Peyer's patch (tissue), 4 donors: ENCODE results near the gene NALCN.

Source experiments
- CTCF ChIP-seq, 6 experiments: fragments of 450-650 bp in 4 of 6; fragments of 200-600 bp in 2 of 6; sonication (generic) in 1 of 6; IDR thresholded peaks; one replicate each; pipeline ENCODE4 v1.5.1; 2017 to 2019; ENCODE audit warnings: antibody characterized with exemption in 6 of 6, mild to moderate bottlenecking in 3 of 6, moderate library complexity in 1 of 6
- POLR2A ChIP-seq, 2 donors: fragments of 450-650 bp; IDR thresholded peaks; one replicate each; pipeline ENCODE4 v1.5.1; 2017; ENCODE audit warnings: antibody characterized with exemption in 2 of 2, mild to moderate bottlenecking in 2 of 2, moderate library complexity in 2 of 2

- TF ChIP-seq CTCF (IDR thresholded peaks at IDR 0.05) (no peak), POLR2A (IDR thresholded peaks at IDR 0.05) (no peak)
These were observed 399.8 kb downstream of the NALCN start for GRCh38 chr13:101016475-101016874.
